Right lobe of liver (tissue), 6 donors: ENCODE data around the gene DUOX2. TPM values are rescaled to one million over a fixed set of nuclear protein-coding genes. Genes with fewer than 3 reads are reported as not detected.
A peak's percentile ranks its signal among the peaks of the same experiment; 100 is the strongest.

Experiments
- ATAC-seq, 4 donors: fragments of 200-7000 bp; cut with Tn5 transposase; one replicate each; pipeline ENCODE4 v1.9.1; 2020; ENCODE audit warnings: mild to moderate bottlenecking in 4 of 4, moderate library complexity in 4 of 4
- DNase-seq, 3 donors: peaks; one replicate each; pipeline ENCODE4 v3.0.0-alpha.2; 2020
- H3K27ac ChIP-seq, 3 donors: fragments of 200-600 bp; one replicate each; pipeline ENCODE4 v1.8.0; 2022
- H3K27me3 ChIP-seq, 2 donors: fragments of 200-600 bp; one replicate each; pipeline ENCODE4 v1.8.0; 2022
- H3K36me3 ChIP-seq, 4 donors: fragments of 200-600 bp; sonication (generic) in 1 of 4; one replicate each; pipeline versions ENCODE4 v1.5.1 to v1.8.0; 2017 to 2022; ENCODE audit warnings: control low read depth in 1 of 4
- H3K4me1 ChIP-seq, 4 donors: fragments of 200-600 bp; sonication (generic) in 1 of 4; one replicate each; pipeline versions ENCODE4 v1.5.1 to v1.8.0; 2017 to 2022; ENCODE audit warnings: control low read depth in 1 of 4
- H3K4me3 ChIP-seq, 3 donors: fragments of 200-600 bp; one replicate each; pipeline ENCODE4 v1.8.0; 2022
- H3K9me3 ChIP-seq, 4 donors: fragments of 200-600 bp; sonication (generic) in 1 of 4; one replicate each; pipeline versions ENCODE4 v1.5.1 to v1.8.0; 2017 to 2022; ENCODE audit warnings: control low read depth in 1 of 4
- CTCF ChIP-seq, 4 donors: fragments of 200-600 bp in 3 of 4; fragments of 450-650 bp in 1 of 4; IDR thresholded peaks; one replicate each; pipeline versions ENCODE4 v1.5.1 to v1.8.0; 2016 to 2022; ENCODE audit warnings: antibody characterized with exemption in 4 of 4, mild to moderate bottlenecking in 2 of 4
- POLR2A ChIP-seq: fragments of 450-650 bp; IDR thresholded peaks from one replicate; pipeline ENCODE4 v1.6.1; 2017; ENCODE audit warnings: antibody characterized with exemption, mild to moderate bottlenecking
- WGBS: methylation state at CpG from one replicate; pipeline ENCODE4 v1.1.6; 2018; ENCODE audit warnings: low coverage, low lambda C conversion rate; ENCODE audit not compliant: insufficient coverage; ENCODE audit errors: missing lambda C conversion rate; 5-methylcytosine and 5-hydroxymethylcytosine counted together
- intact Hi-C, 2 donors: fragments of 100-400 bp; cut with DNase I; formaldehyde crosslinking; loops; one replicate each; pipeline versions ENCODE4 v1.11.2 to v1.14.1; 2022
- total RNA-seq, 6 experiments: library from RNA; depleted of rRNA in 2 of 6; stranded (reverse); fragments of >200 nt in 2 of 6; fragmentation: NEBNext Ultra II Directional in 3 of 6; extraction: Animal tissue kit (Norgen Biotek cat#: 25700) in 3 of 6; gene quantifications; one replicate each; pipeline versions ENCODE4 v1.1.0 to v1.2.4, GENCODE V29; 2016 to 2023
- donor health status: DM: no; HTN: yes; CAD: no.
- donor health status: DM: no; HTN: no; CAD: no.
- donor health status: DM: no; HTN: no; CAD: no.
- donor health status: DM: no; HTN: yes; CAD: no.
- donor health status: DM: no; HTN: yes; CAD: no.

Gene DUOX2
- total RNA-seq, 6 experiments from 2014 or later: 0.02 to 0.93 (median 0.25) TPM; not detected in 1

GRCh38 chr15:45128971-45129639, 15.1 kb upstream of the DUOX2 start:
- Histone ChIP-seq H3K36me3 (no peaks in the 10 kb centered on the region), H3K4me1 (peaks cover 0 to 7% (median 0%) of the 10 kb centered on the region in 4 donors), H3K27me3 (peaks cover 0 to 10% of the 10 kb centered on the region in 2 donors), H3K9me3 (no peaks in the 10 kb centered on the region), H3K4me3 (no peak overlapping the region), H3K27ac (no peak overlapping the region)
- DNase-seq (peak in 1 of 3 donors; percentile 52), ATAC-seq (no peak)
- TF ChIP-seq CTCF (IDR thresholded peaks at IDR 0.05): no peak
- TF ChIP-seq POLR2A: no peak
- WGBS: 7% methylated on average over 17 of the region's 47 CpGs
- intact Hi-C loops: no loop called here

GRCh38 chr15:45126535-45127158, 12.7 kb upstream of the DUOX2 start:
- H3K4me1 ChIP-seq: peaks cover 0 to 4% (median 0%) of the 10 kb centered on the region in 4 donors
- no peak overlapping the region for H3K27ac ChIP-seq
- no peaks in the 10 kb centered on the region for H3K9me3 ChIP-seq
- WGBS: 43% methylated on average over 2 of the region's 2 CpGs
- DNase-seq: no peak
- no peaks in the 10 kb centered on the region for H3K36me3 ChIP-seq
- H3K4me3 ChIP-seq: no peak overlapping the region
- intact Hi-C loops: no loop called here
- peaks cover 0 to 10% of the 10 kb centered on the region in 2 donors for H3K27me3 ChIP-seq
- ATAC-seq: peak; percentile 78 to 80 (median 79)
- TF ChIP-seq POLR2A (no peak), CTCF (IDR thresholded peaks at IDR 0.05) (peak; percentile 63 to 84 (median 80))

- no peaks in the 10 kb centered on the region for H3K4me1 ChIP-seq
- H3K27me3 ChIP-seq: no peaks in the 10 kb centered on the region
- intact Hi-C loops: no loop called here
- H3K9me3 ChIP-seq: no peaks in the 10 kb centered on the region
- no peak for ATAC-seq
- DNase-seq: peak in 1 of 3 donors; percentile 12
- no peaks in the 10 kb centered on the region for H3K36me3 ChIP-seq
- TF ChIP-seq CTCF (IDR thresholded peaks at IDR 0.05) (no peak), POLR2A (no peak)
- H3K27ac ChIP-seq: no peak overlapping the region
- no peak overlapping the region for H3K4me3 ChIP-seq
Observed at GRCh38 chr15:45123397-45123796, 9.4 kb upstream of the DUOX2 start.

GRCh38 chr15:45122719-45123118, 8.7 kb upstream of the DUOX2 start:
- Histone ChIP-seq H3K27ac (no peak overlapping the region), H3K9me3 (no peaks in the 10 kb centered on the region), H3K27me3 (no peaks in the 10 kb centered on the region), H3K4me1 (peaks cover 0 to 3% (median 0%) of the 10 kb centered on the region in 4 donors), H3K4me3 (no peak overlapping the region), H3K36me3 (no peaks in the 10 kb centered on the region)
- intact Hi-C loops: no loop called here
- WGBS: 63% methylated on average over 4 of the region's 7 CpGs
- peak in 1 of 3 donors; percentile 42 for DNase-seq
- TF ChIP-seq POLR2A (no peak), CTCF (IDR thresholded peaks at IDR 0.05) (no peak)
- ATAC-seq: no peak
